HEK293 (cell line): ENCODE measurements around the gene OR4N5.

Experiments
- CTCF ChIA-PET: fragments of 350-600 bp; formaldehyde crosslinking; extraction: SDS; loops from one replicate; lab custom pipeline; 2021; ENCODE audit warnings: antibody characterized with exemption; lab: Yijun Ruan, JAX
- POLR2A ChIA-PET: fragments of 300-600 bp; formaldehyde crosslinking; extraction: SDS; loops from one replicate; lab custom pipeline; 2020; ENCODE audit warnings: antibody characterized with exemption, inconsistent platforms; lab: Yijun Ruan, JAX
- H3K27ac ChIP-seq: fragments of 200-500 bp; sonication (Bioruptor generic); 2 replicates; pipeline ENCODE4 v1.5.1; 2014; ENCODE audit warnings: low read depth, low read length, control low read depth, inconsistent platforms; ENCODE audit errors: extremely low read depth
- H3K36me3 ChIP-seq, 2 experiments: fragments of 200-500 bp in 1 of 2; sonication (Bioruptor generic) in 1 of 2; 1 replicate in 1 of 2; 2 replicates in 1 of 2; pipeline ENCODE4 v1.5.1; 2014 to 2017; ENCODE audit warnings: inconsistent platforms in 2 of 2, low read length in 2 of 2; ENCODE audit not compliant: control insufficient read depth in 2 of 2, insufficient read depth in 1 of 2
- H3K4me1 ChIP-seq: fragments of 200-500 bp; sonication (Bioruptor generic); 2 replicates; pipeline ENCODE4 v1.5.1; 2014; ENCODE audit warnings: mild to moderate bottlenecking, low read length, inconsistent platforms; ENCODE audit not compliant: control insufficient read depth, insufficient read depth
- H3K4me3 ChIP-seq: 2 replicates; pipeline ENCODE4 v1.5.1; 2011; ENCODE audit warnings: low read depth, mild to moderate bottlenecking, control low read depth, low read length, moderate library complexity
- H3K9me3 ChIP-seq: fragments of 200-500 bp; sonication (Bioruptor generic); 2 replicates; pipeline ENCODE4 v1.5.1; 2014; ENCODE audit warnings: low read depth, low read length, inconsistent platforms; ENCODE audit not compliant: control insufficient read depth, insufficient read depth
- GLI4 ChIP-seq: fragments of 450-650 bp; formaldehyde crosslinking; IDR thresholded peaks from 2 replicates; pipeline ENCODE4 v1.5.1; 2016; ENCODE audit warnings: missing biosample characterization, missing genetic modification characterization
- PRDM6 ChIP-seq: fragments of 450-650 bp; formaldehyde crosslinking; IDR thresholded peaks from 2 replicates; pipeline ENCODE4 v1.5.1; 2017; ENCODE audit warnings: missing biosample characterization, missing genetic modification characterization
- ZBTB11 ChIP-seq: fragments of 450-650 bp; formaldehyde crosslinking; conservative IDR thresholded peaks from 2 replicates; pipeline ENCODE4 v1.5.1; 2016; ENCODE audit warnings: low read depth, missing biosample characterization, missing genetic modification characterization
- ZBTB21 ChIP-seq: fragments of 450-650 bp; formaldehyde crosslinking; IDR thresholded peaks from 2 replicates; pipeline ENCODE4 v1.5.1; 2017; ENCODE audit warnings: missing biosample characterization, missing genetic modification characterization
- ZNF16 ChIP-seq: fragments of 450-650 bp; formaldehyde crosslinking; IDR thresholded peaks from 2 replicates; pipeline ENCODE4 v1.5.1; 2016; ENCODE audit warnings: low read depth, missing biosample characterization, missing genetic modification characterization
- ZNF248 ChIP-seq: fragments of 450-650 bp; formaldehyde crosslinking; IDR thresholded peaks from 2 replicates; pipeline ENCODE4 v1.5.1; 2017; ENCODE audit warnings: missing biosample characterization, missing genetic modification characterization
- ZNF266 ChIP-seq: fragments of 450-650 bp; formaldehyde crosslinking; IDR thresholded peaks from 2 replicates; pipeline ENCODE4 v1.5.1; 2016; ENCODE audit warnings: missing biosample characterization, missing genetic modification characterization, low read depth
- ZNF488 ChIP-seq: fragments of 450-650 bp; formaldehyde crosslinking; IDR thresholded peaks from 2 replicates; pipeline ENCODE4 v1.5.1; 2016; ENCODE audit warnings: missing biosample characterization, missing genetic modification characterization
- ZNF654 ChIP-seq: fragments of 450-650 bp; formaldehyde crosslinking; IDR thresholded peaks from 2 replicates; pipeline ENCODE4 v1.5.1; 2016; ENCODE audit warnings: low read depth, missing biosample characterization, missing genetic modification characterization
- ZNF777 ChIP-seq: fragments of 450-650 bp; formaldehyde crosslinking; IDR thresholded peaks from 2 replicates; pipeline ENCODE4 v1.5.1; 2017; ENCODE audit warnings: missing biosample characterization, missing genetic modification characterization, borderline replicate concordance
- TF ChIP-seq, protein P1 (sequence below): fragments of 450-650 bp; formaldehyde crosslinking; IDR thresholded peaks from 2 replicates; pipeline ENCODE4 v1.5.1; 2017; ENCODE audit warnings: missing biosample characterization, missing genetic modification characterization

OR4N5 gene

DNA sequence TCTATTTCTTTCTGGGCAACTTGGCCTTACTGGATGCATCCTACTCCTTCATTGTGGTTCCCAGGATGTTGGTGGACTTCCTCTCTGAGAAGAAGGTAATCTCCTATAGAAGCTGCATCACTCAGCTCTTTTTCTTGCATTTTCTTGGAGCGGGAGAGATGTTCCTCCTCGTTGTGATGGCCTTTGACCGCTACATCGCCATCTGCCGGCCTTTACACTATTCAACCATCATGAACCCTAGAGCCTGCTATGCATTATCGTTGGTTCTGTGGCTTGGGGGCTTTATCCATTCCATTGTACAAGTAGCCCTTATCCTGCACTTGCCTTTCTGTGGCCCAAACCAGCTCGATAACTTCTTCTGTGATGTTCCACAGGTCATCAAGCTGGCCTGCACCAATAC is 5.3 kb downstream of the OR4N5 start:
- no peaks in the 10 kb centered on the region for H3K4me1 ChIP-seq
- H3K4me3 ChIP-seq = no peak overlapping the region
- TF ChIP-seq ZNF16 (tag by site-specific recombination) (no peak), ZBTB21 (tag by site-specific recombination) (no peak), ZNF654 (no peak), ZBTB11 (tag by site-specific recombination) (no peak), ZNF777 (tag by site-specific recombination) (no peak), ZNF488 (no peak)
- ChIA-PET POLR2A (no interaction called here), CTCF (interaction anchor here (0.6 to 1.2 kb wide), 4 partner anchors 13 to 1463 kb away, joined by 3 to 6 read pairs (median 4); no protein-coding TSS in a partner anchor)
- H3K27ac ChIP-seq = no peak overlapping the region
- H3K9me3 ChIP-seq = no peaks in the 10 kb centered on the region
- H3K36me3 ChIP-seq = no peaks in the 10 kb centered on the region

DNA sequence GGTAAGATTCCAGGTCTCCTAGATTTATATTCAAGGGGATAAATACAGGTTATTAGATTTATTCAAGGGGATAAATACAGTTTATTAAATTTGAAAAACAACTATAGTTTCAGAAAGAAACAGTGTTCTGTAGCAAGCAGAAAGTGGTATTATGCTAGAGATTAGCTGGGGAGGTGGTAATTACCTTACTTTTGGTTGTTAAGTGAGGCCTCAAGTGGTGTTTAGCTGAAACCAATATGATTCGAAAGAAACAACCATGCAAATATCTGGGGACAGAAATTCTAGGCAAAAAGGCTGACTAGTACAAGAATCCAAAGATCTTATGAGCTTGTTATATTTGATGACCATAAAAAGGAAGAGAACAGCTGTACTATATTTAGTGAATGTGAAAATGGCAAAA is 6.2 kb downstream of the OR4N5 start:
- Histone ChIP-seq H3K9me3 (no peaks in the 10 kb centered on the region), H3K36me3 (no peaks in the 10 kb centered on the region), H3K27ac (no peak overlapping the region), H3K4me3 (no peak overlapping the region), H3K4me1 (no peaks in the 10 kb centered on the region)
- TF ChIP-seq GLI4 = no peak
- TF ChIP-seq ZNF266 (tag by site-specific recombination) = no peak
- TF ChIP-seq, protein P1, sequence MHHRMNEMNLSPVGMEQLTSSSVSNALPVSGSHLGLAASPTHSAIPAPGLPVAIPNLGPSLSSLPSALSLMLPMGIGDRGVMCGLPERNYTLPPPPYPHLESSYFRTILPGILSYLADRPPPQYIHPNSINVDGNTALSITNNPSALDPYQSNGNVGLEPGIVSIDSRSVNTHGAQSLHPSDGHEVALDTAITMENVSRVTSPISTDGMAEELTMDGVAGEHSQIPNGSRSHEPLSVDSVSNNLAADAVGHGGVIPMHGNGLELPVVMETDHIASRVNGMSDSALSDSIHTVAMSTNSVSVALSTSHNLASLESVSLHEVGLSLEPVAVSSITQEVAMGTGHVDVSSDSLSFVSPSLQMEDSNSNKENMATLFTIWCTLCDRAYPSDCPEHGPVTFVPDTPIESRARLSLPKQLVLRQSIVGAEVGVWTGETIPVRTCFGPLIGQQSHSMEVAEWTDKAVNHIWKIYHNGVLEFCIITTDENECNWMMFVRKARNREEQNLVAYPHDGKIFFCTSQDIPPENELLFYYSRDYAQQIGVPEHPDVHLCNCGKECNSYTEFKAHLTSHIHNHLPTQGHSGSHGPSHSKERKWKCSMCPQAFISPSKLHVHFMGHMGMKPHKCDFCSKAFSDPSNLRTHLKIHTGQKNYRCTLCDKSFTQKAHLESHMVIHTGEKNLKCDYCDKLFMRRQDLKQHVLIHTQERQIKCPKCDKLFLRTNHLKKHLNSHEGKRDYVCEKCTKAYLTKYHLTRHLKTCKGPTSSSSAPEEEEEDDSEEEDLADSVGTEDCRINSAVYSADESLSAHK (tag by site-specific recombination) = no peak
- no peak for TF ChIP-seq ZNF248 (tag by site-specific recombination)
- CTCF ChIA-PET = no interaction called here
- POLR2A ChIA-PET = no interaction called here

DNA sequence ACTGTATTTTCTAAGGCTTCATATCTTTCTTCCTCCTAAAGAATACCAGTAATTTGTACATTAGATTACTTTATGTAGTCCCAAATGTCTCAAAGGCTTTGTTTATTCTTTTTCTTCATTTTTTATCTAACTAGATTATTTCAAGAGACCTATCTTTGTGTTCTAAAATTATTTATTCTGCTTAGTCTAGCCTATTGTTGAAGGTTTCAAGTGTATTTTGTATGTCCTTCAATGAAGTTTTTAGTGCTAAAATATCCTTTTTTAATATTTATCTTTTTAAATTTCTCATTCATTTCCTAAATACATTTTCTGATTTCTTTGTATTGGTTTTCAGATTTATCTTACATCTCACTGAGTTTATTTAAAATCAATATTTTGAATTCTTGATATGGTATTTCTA is 25.8 kb downstream of the OR4N5 start:
- no peak for TF ChIP-seq PRDM6
- POLR2A ChIA-PET = no interaction called here
- CTCF ChIA-PET = no interaction called here
- no peak overlapping the region for H3K4me3 ChIP-seq
- H3K4me1 ChIP-seq = no peaks in the 10 kb centered on the region
- no peaks in the 10 kb centered on the region for H3K9me3 ChIP-seq
- no peaks in the 10 kb centered on the region for H3K36me3 ChIP-seq
- H3K27ac ChIP-seq = no peak overlapping the region
